Caki2 (cell line): ENCODE measurements around the gene MESP1. TPM values are rescaled to one million over a fixed set of nuclear protein-coding genes. Genes with fewer than 3 reads are reported as not detected.
"Not testable (repeated sequence)": the region's sequence is repeated elsewhere in the genome, so short reads cannot be mapped to it uniquely, and the experiment has no call there.

Source experiments
- DNase-seq: peaks from one replicate; pipeline ENCODE4 v3.0.0-alpha.2; 2015; ENCODE audit warnings: low read depth
- in situ Hi-C: cut with HindIII; loops from 2 replicates; pipeline ENCODE4 v1.10.0; 2016; ENCODE audit warnings: low sequenced_read_pairs, low pct_unique_long_range_greater_than_20kb, mixed read lengths
- total RNA-seq: library from RNA; depleted of rRNA; stranded (reverse); fragments of >200 nt; shearing (Covaris generic); gene quantifications from 2 replicates; pipeline ENCODE4 v1.2.3, GENCODE V29; 2014; ENCODE audit warnings: low replicate concordance; rRNA removed

The MESP1 gene, protein sequence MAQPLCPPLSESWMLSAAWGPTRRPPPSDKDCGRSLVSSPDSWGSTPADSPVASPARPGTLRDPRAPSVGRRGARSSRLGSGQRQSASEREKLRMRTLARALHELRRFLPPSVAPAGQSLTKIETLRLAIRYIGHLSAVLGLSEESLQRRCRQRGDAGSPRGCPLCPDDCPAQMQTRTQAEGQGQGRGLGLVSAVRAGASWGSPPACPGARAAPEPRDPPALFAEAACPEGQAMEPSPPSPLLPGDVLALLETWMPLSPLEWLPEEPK
- 2.1 and 4.7 TPM in 2 replicates for total RNA-seq

DNA sequence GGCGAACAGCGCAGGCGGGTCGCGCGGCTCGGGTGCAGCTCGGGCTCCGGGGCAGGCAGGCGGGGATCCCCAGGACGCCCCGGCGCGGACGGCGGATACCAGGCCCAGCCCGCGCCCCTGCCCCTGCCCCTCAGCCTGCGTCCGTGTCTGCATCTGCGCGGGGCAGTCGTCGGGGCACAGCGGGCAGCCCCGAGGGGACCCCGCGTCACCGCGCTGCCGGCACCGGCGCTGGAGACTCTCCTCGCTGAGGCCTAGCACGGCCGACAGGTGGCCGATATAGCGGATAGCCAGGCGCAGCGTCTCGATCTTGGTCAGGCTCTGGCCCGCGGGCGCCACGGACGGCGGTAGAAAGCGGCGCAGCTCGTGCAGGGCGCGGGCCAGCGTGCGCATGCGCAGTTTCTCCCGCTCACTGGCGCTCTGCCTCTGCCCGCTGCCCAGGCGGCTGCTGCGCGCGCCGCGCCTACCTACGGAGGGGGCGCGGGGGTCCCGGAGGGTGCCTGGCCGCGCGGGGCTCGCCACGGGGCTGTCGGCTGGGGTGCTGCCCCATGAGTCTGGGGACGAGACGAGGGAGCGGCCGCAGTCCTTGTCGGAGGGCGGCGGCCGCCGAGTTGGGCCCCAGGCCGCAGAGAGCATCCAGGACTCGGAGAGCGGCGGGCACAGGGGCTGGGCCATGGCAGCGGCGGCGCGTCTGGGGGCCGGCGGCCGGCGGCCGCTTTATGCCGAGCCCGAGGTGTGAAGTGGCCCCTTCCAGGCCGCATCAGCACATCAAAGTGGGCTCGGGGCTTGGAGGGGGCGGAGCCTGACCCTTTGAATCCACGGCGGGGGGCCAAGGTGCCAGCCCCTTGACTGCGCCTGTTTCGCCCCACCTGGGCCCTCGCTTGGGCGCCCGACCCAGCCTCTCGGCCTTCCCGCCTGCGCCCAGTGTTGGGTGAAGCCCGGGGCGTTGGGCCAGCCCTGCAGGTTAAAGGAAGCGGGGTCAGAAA lies at the start of gene MESP1:
TSS of gene MESP1 (minus strand) at position 690 of the 983 bp plus-strand sequence. CDS start at position 672, 18 bp downstream.
- DNase-seq = peak; percentile 85
- in situ Hi-C loops = no loop called here

DNA sequence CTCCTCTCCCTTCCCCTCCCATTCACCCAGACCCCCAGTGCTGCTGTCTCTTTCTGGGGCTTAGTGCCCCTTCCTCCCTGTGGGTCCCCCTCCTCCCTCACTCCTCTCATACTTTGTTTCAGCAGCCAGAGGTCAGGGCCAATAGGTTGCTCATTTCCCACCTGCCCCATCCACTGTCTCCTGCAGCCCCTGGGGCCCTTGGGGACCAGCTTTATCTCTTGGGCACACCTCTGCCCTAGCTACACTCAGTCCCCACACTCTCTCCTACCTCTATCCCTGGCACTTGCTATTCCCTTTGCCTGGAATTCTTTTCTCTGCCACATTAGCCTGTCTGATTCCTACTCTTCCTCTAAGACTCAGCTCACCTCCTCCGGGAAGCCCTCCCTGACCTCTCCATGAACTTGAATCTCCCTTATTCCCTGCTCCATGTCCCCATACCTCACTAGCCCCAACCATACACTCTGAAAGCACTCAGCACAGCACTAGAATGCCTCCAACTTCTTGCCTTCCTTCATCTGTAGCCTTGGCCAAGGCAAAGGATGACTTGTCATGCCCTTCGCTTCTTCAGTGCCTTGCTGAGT lies 49.0 kb upstream of the MESP1 start:
- DNase-seq = no peak
- in situ Hi-C loops = no loop called here

DNA sequence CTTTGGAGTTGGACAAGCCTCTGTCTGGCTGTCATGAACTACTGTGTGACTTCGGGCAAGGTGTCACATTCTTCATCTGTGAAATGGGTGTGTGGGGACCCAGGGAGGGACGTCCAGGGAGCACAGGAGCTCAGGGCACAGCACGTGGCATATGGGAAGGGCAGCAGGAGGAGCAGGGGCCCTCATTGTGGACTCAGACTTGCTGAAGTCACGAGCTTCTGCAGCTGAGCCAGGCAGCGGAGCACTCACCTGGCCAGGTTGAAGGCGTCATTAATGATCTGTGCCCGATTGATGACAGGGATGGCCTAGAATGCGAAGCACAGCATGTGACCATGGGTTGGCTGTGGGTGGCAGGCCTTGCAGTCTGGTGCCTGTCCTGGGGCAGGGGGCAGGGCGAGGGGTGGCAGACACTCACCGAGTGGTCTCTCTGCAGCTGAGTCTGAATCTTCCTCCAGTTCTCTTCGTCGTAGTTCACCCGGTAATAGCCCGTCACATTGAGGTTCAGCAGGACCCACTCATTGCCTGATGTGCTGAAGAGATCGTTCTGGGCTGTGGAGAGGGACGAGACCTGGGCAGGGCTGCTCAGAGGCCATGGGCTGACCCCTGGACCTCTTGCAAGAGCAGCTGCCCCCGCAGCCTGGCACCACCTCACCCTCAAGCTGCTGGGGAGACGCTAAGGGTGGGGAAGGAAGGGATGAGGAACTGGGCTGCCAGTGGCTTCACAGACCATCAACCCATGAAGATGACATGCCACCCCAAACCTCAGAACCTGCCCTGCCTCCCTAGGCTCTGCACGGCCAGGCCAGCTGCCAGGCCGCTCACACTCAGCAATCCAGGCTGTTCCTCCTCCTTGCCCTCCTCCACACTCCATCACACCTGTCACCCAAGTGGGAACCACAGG lies 48.2 kb upstream of the MESP1 start:
- in situ Hi-C loops = no loop called here
- no peak for DNase-seq

DNA sequence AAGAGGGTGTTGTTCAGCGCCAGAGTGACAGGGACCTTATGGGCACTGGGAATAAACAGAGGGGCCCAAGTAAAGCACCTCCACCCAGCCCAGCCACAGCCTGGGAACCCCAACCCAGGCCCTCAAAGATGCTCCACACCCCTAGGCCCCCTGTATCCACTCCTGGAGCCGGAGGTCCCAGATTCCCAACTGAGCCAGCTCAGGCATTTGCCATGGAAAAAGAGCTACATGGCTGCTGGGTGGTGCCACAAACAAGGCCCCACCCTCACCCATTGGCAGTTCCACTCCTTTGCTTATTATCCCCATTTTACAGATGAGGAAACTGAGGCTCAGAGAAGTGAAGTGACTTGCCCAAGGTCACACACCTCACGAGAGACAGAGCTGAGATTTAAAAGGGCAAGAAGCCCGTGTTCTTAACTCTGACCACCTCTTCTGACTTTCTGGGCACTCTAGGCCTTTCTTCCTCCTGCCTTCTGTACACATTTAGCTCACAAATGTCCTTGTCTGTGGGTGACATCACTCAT lies 46.7 kb upstream of the MESP1 start:
- in situ Hi-C loops = no loop called here
- no peak for DNase-seq

DNA sequence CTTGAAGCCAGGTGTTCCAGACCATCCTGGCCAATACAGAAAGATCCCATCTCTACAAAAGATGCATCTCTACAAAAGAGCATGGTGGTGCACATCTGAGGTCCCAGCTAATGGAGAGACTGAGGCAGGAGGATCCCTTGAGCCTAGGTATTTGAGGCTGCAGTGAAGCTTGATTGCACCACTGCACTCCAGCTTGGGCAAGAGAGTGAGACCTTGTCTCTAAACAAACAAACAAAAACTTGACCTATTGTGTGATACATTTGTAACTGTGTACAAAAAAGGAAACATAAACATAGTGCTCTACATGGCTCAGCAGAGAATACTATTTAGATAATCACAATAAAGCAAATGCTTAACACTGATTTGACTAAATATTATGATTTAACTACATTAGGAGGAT lies 44.9 kb upstream of the MESP1 start:
- DNase-seq = no peak
- in situ Hi-C loops = no loop called here

GRCh38 chr15:89794627-89795241 lies 43.7 kb upstream of the MESP1 start:
- peak; percentile 18 for DNase-seq
- in situ Hi-C loops = no loop called here

DNA sequence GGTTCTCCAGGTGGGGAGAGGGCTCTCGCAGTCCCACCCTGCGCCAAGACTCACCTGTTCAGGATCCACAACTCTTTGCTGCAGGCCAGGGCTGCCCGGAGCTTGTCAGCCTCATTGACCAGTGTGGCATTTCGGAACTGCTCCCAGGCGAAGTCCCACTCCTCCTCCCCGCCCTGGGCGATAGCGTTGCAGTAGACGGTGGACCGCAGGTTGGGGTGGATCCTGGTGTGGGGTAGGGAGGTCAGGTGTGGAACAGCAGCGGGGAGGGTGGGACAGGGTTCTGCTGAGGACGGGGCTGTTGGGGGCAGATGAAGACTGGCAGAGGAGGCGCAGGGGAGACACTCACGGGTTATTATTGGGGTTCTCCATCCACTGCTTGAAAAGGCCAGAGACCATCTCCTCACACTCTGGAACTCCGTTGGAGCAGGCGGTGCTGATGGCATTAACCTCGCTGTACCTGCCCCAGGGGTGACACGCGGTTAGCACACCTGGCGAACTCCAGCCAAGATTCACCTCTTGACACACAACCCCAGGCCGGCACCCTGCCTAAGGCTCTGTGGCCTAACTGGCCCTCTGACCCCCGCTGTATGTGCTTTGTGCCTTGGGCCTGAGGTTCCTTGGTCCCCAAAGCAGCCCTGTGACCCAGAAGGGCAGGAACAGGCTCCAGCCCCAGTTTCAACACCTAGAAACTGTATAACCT lies 41.2 kb upstream of the MESP1 start:
- no peak for DNase-seq
- in situ Hi-C loops = no loop called here

DNA sequence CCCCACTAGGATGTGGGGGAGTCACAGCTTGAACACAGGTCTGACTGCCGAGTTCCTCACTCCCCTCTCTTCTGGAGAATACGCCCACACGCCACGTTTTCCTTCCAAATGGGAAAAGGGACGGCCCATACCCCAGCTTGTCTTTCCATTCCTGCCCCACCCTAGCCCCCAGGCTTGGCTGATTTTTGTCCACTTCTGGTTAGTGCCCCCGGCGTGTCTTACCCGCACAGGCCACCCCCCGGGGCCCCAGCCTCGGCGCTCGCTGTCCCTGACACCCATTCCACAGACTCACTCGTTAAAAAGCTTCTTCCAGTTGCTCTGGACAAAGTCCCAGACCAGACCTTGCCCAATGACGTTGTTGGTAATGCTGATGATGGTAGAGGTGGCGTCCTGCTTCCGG lies 39.6 kb upstream of the MESP1 start:
- in situ Hi-C loops = no loop called here
- no peak for DNase-seq

- in situ Hi-C loops = no loop called here
- no peak for DNase-seq
Measured at GRCh38 chr15:89790206-89790605, 39.2 kb upstream of the MESP1 start.

- in situ Hi-C loops, DNase-seq: not testable (repeated sequence)
Measured at GRCh38 chr15:89788585-89788984, 37.5 kb upstream of the MESP1 start.

DNA sequence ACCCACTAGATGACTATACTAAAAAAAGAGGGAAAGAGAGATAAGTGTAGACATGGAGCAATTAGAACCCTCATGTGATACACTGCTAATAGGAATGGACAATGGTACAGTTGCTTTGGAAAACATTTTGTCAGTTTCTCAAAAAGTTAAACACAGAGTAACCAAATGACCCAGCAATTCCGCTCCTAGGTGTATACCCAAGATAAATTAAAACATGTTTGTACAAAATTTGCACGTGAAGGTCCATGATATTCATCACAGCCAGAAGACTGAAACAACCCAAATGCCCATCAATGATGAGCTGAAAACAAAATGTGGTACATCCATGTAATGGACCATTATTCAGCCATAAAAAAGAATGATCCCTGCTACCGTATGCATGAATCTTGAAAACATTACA lies 36.9 kb upstream of the MESP1 start:
- in situ Hi-C loops = no loop called here

DNA sequence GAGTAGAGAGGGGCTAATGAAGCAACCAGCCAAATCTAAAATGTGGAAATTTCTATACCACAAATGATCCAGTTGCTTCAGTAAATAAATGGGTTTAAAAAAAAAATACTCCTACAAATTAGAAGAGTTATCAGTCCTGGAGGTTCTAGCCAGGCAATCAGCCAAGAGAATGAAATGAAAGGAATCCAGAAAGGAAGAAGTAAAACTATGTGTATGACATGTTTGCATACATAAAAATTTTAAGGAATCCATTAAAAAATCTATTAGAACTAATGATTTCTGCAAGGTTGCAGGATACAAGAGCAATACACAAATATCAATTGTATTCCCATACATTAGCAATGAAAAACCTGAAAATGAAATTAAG lies 34.7 kb upstream of the MESP1 start:
- in situ Hi-C loops = no loop called here
- DNase-seq = no peak

More for the DNA sequence above, 36.9 kb upstream of the MESP1 start:
- no peak for DNase-seq

- DNase-seq = no peak
- in situ Hi-C loops = no loop called here
Measured at GRCh38 chr15:89785064-89785773, 34.2 kb upstream of the MESP1 start.

GRCh38 chr15:89784686-89784960 lies 33.6 kb upstream of the MESP1 start:
- DNase-seq = no peak
- in situ Hi-C loops = no loop called here

DNA sequence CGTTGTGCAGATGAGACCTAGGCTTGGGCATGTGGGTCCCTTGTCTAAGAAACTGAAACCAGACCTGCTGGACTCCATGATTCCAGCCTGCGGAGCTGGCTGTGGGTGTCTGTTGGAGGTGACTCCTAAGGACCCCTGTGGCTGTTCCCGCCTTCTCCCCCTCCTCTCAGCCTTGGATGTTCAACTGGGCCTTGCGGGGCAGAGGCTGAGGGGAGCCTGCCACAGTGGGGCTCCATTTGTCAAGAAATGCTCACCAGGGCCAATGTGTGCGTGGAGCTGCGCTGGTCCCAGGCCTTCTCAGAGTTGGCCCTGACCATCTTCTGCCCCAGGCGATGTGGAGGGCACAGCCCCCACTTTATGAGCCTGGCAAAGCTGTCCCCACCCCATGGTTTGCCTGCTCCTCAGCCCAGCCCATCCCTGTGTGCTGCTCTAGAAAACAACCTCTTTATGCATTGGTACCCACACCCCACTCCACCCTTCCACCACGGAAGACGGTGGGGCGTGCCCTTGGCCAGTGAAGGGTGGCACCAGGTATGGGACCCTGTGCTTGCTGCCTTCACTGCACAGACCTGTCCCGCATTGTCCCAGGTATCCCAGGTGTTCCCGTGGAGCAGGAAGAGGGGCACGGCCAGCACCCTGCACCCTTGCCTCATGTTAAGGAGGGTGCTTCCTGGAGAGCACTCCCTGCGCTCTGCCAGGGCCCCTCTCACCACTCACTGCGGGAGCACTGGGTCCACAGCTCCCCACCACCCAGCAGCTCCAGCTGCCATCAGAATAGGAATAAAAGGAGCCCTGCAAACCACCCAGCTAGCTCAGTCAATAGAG lies 33.0 kb upstream of the MESP1 start:
- in situ Hi-C loops = no loop called here
- no peak for DNase-seq
